DOHH2 (cell line): Measurements from ENCODE around the gene PLCG2.

Source experiments
- H3F3A ChIP-seq: fragments of 200-600 bp; sonication (generic), shearing (Covaris generic); 2 replicates; pipeline ENCODE4 v1.6.0; 2016; ENCODE audit warnings: antibody characterized with exemption, mild to moderate bottlenecking; ENCODE audit not compliant: control insufficient read depth, insufficient read depth
- H3K27ac ChIP-seq: fragments of 200-600 bp; sonication (generic); 2 replicates; pipeline ENCODE4 v1.5.1; 2014; ENCODE audit warnings: low read depth, mild to moderate bottlenecking, low read length, moderate library complexity
- H3K27me3 ChIP-seq: fragments of 200-600 bp; sonication (generic); 2 replicates; pipeline ENCODE4 v1.6.1; 2014; ENCODE audit warnings: mild to moderate bottlenecking, low read length, mixed read lengths; ENCODE audit not compliant: control insufficient read depth
- H3K36me3 ChIP-seq: fragments of 200-600 bp; sonication (generic); 2 replicates; pipeline ENCODE4 v1.6.1; 2014; ENCODE audit warnings: mild to moderate bottlenecking, low read length, moderate library complexity, mixed read lengths; ENCODE audit not compliant: control insufficient read depth
- H3K4me1 ChIP-seq: fragments of 200-600 bp; sonication (generic); 2 replicates; pipeline ENCODE4 v1.6.1; 2014; ENCODE audit warnings: mild to moderate bottlenecking, low read length, mixed read lengths; ENCODE audit not compliant: control insufficient read depth
- H3K4me2 ChIP-seq: fragments of 200-600 bp; sonication (generic); 2 replicates; pipeline ENCODE4 v1.6.0; 2014; ENCODE audit warnings: mild to moderate bottlenecking, low read length, moderate library complexity
- H3K4me3 ChIP-seq: fragments of 200-600 bp; sonication (generic); 2 replicates; pipeline ENCODE4 v1.5.1; 2014; ENCODE audit warnings: mild to moderate bottlenecking, low read length, mixed read lengths
- H3K79me2 ChIP-seq: fragments of 200-600 bp; sonication (generic); 2 replicates; pipeline ENCODE4 v1.6.1; 2014; ENCODE audit warnings: mild to moderate bottlenecking, low read length, mixed read lengths; ENCODE audit not compliant: control insufficient read depth
- H3K9me2 ChIP-seq: fragments of 200-600 bp; sonication (generic); replicated peaks from 2 replicates; pipeline ENCODE4 v1.6.1; 2014; ENCODE audit warnings: mild to moderate bottlenecking, low read length, mixed read lengths; ENCODE audit not compliant: control insufficient read depth
- H3K9me3 ChIP-seq: fragments of 200-600 bp; sonication (generic); 2 replicates; pipeline ENCODE4 v1.6.1; 2014; ENCODE audit warnings: antibody characterized with exemption, low read length, mixed read lengths; ENCODE audit not compliant: control insufficient read depth, insufficient read depth
- H4K20me1 ChIP-seq: fragments of 200-600 bp; sonication (generic); 2 replicates; pipeline ENCODE4 v1.6.0; 2014; ENCODE audit warnings: low read depth, mild to moderate bottlenecking, antibody characterized with exemption, low read length, moderate library complexity; ENCODE audit not compliant: control insufficient read depth, insufficient read depth
- CTCF ChIP-seq: fragments of 200-600 bp; sonication (generic); IDR thresholded peaks from one replicate; pipeline ENCODE4 v1.5.1; 2014; ENCODE audit warnings: antibody characterized with exemption, mild to moderate bottlenecking, low read depth, low read length; ENCODE audit not compliant: poor library complexity, severe bottlenecking
- EZH2phosphoT487 ChIP-seq: fragments of 200-600 bp; sonication (generic); IDR thresholded peaks from 2 replicates; pipeline ENCODE4 v1.6.1; 2017; ENCODE audit warnings: borderline replicate concordance, mild to moderate bottlenecking, antibody characterized with exemption, low read length, moderate library complexity, mixed read lengths

The PLCG2 gene

GRCh38 chr16:81996664-81997509 is 217.8 kb downstream of the PLCG2 start:
- H3K9me2 ChIP-seq: no peaks in the 10 kb centered on the region
- H3K79me2 ChIP-seq: no peaks in the 10 kb centered on the region
- no peak overlapping the region for H3K4me3 ChIP-seq
- no peaks in the 10 kb centered on the region for H3F3A ChIP-seq
- peaks cover 8% of the 10 kb centered on the region; the same call in 1 of the 2 replicates for H3K36me3 ChIP-seq
- H3K4me2 ChIP-seq: no peak overlapping the region
- H4K20me1 ChIP-seq: no peaks in the 10 kb centered on the region
- H3K27ac ChIP-seq: no peak overlapping the region
- no peaks in the 10 kb centered on the region for H3K4me1 ChIP-seq
- no peak for TF ChIP-seq CTCF
- TF ChIP-seq EZH2phosphoT487: no peak
- H3K27me3 ChIP-seq: no peaks in the 10 kb centered on the region
- no peaks in the 10 kb centered on the region for H3K9me3 ChIP-seq

GRCh38 chr16:81997738-81998137 is 218.6 kb downstream of the PLCG2 start:
- Histone ChIP-seq H3K36me3 (peaks cover 8% of the 10 kb centered on the region; the same call in 1 of the 2 replicates), H3K79me2 (no peaks in the 10 kb centered on the region), H3K4me3 (no peak overlapping the region), H3K27me3 (no peaks in the 10 kb centered on the region), H3K9me2 (no peaks in the 10 kb centered on the region), H3K4me2 (no peak overlapping the region), H3K9me3 (no peaks in the 10 kb centered on the region), H3K27ac (no peak overlapping the region), H3K4me1 (no peaks in the 10 kb centered on the region), H4K20me1 (no peaks in the 10 kb centered on the region), H3F3A (no peaks in the 10 kb centered on the region)
- TF ChIP-seq CTCF: no peak

- H3K79me2 ChIP-seq: no peaks in the 10 kb centered on the region
- TF ChIP-seq CTCF: no peak
- no peak for TF ChIP-seq EZH2phosphoT487
- H3K27me3 ChIP-seq: no peaks in the 10 kb centered on the region
- no peaks in the 10 kb centered on the region for H4K20me1 ChIP-seq
- no peaks in the 10 kb centered on the region for H3K9me3 ChIP-seq
- peaks cover 8% of the 10 kb centered on the region; the same call in 1 of the 2 replicates for H3K36me3 ChIP-seq
- no peak overlapping the region for H3K27ac ChIP-seq
- no peaks in the 10 kb centered on the region for H3F3A ChIP-seq
- no peak overlapping the region for H3K4me2 ChIP-seq
- H3K4me3 ChIP-seq: no peak overlapping the region
- no peaks in the 10 kb centered on the region for H3K4me1 ChIP-seq
- no peaks in the 10 kb centered on the region for H3K9me2 ChIP-seq
These were observed 223.7 kb downstream of the PLCG2 start for GRCh38 chr16:82002831-82003230.
